Astrocyte (in vitro differentiated cells and primary cell): ENCODE data around the gene SNX15.

Experiments
- EZH2 ChIP-seq: IDR thresholded peaks from 2 replicates; pipeline ENCODE4 v1.6.1; 2012; ENCODE audit warnings: mild to moderate bottlenecking, low read length, inconsistent platforms; ENCODE audit not compliant: insufficient read depth
- TF ChIP-seq, protein P1 (sequence below): IDR thresholded peaks from 2 replicates; pipeline ENCODE4 v1.5.1; 2011; ENCODE audit warnings: low read depth, mild to moderate bottlenecking, inconsistent platforms, low read length, moderate library complexity; ENCODE audit not compliant: insufficient read depth

- TF ChIP-seq, protein P1, sequence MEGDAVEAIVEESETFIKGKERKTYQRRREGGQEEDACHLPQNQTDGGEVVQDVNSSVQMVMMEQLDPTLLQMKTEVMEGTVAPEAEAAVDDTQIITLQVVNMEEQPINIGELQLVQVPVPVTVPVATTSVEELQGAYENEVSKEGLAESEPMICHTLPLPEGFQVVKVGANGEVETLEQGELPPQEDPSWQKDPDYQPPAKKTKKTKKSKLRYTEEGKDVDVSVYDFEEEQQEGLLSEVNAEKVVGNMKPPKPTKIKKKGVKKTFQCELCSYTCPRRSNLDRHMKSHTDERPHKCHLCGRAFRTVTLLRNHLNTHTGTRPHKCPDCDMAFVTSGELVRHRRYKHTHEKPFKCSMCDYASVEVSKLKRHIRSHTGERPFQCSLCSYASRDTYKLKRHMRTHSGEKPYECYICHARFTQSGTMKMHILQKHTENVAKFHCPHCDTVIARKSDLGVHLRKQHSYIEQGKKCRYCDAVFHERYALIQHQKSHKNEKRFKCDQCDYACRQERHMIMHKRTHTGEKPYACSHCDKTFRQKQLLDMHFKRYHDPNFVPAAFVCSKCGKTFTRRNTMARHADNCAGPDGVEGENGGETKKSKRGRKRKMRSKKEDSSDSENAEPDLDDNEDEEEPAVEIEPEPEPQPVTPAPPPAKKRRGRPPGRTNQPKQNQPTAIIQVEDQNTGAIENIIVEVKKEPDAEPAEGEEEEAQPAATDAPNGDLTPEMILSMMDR, result no peak
- no peak for TF ChIP-seq EZH2
Measured at GRCh38 chr11:65067446-65067845, 40.2 kb downstream of the SNX15 start.
